ENCODE results near the gene TMEM250. TPM values are rescaled to one million over a fixed set of nuclear protein-coding genes. Genes with fewer than 3 reads are reported as not detected.

TMEM250 gene
- total RNA-seq, 2 experiments from 2014 or later = 6.5 to 7.9 TPM

GRCh38 chr9:136081113-136081825 is 37.4 kb downstream of the TMEM250 start:
- Mint-ChIP-seq H3K4me1 (ENCODE audit: low read depth) (peaks cover 6% of the 10 kb centered on the region), H3K36me3 (ENCODE audit: low read depth) (no peaks in the 10 kb centered on the region), H3K9me3 (no peaks in the 10 kb centered on the region), H3K27ac (no peak overlapping the region), H3K4me3 (no peak overlapping the region), H3K27me3 (no peaks in the 10 kb centered on the region)
- Histone ChIP-seq H3K27ac (ENCODE audit: low read depth in 1 of 2, low read length in 2 of 2) (no peak overlapping the region), H3K4me1 (ENCODE audit: insufficient read depth, low read length) (peaks cover 24% of the 10 kb centered on the region), H3K9me3 (ENCODE audit: control insufficient read depth in 1 of 2, insufficient read depth in 1 of 2, low read length in 2 of 2) (no peaks in the 10 kb centered on the region), H3K4me3 (ENCODE audit: low read length) (no peak overlapping the region), H3K27me3 (ENCODE audit: control insufficient read depth in 1 of 2, insufficient read depth in 2 of 2, low read length in 2 of 2) (no peaks in the 10 kb centered on the region), H3K36me3 (ENCODE audit: insufficient read depth, low read length) (no peaks in the 10 kb centered on the region)
- intact Hi-C loops (cut with DNase I, micrococcal nuclease) = no loop called here
- TF ChIP-seq CTCF (IDR thresholded peaks at IDR 0.05) = no peak
- ChIA-PET CTCF (no interaction called here), POLR2A (no interaction called here)
- ATAC-seq (ENCODE audit: poor library complexity) (no peak), DNase-seq (no peak)

GRCh38 chr9:136080716-136081112 is 38.0 kb downstream of the TMEM250 start:
- intact Hi-C loops (cut with DNase I, micrococcal nuclease) = no loop called here
- Histone ChIP-seq H3K4me1 (ENCODE audit: insufficient read depth, low read length) (peaks cover 29% of the 10 kb centered on the region), H3K36me3 (ENCODE audit: insufficient read depth, low read length) (no peaks in the 10 kb centered on the region), H3K27ac (ENCODE audit: low read depth in 1 of 2, low read length in 2 of 2) (no peak overlapping the region), H3K27me3 (ENCODE audit: control insufficient read depth in 1 of 2, insufficient read depth in 2 of 2, low read length in 2 of 2) (no peaks in the 10 kb centered on the region), H3K9me3 (ENCODE audit: control insufficient read depth in 1 of 2, insufficient read depth in 1 of 2, low read length in 2 of 2) (no peaks in the 10 kb centered on the region), H3K4me3 (ENCODE audit: low read length) (no peak overlapping the region)
- Mint-ChIP-seq H3K4me3 (no peak overlapping the region), H3K27me3 (no peaks in the 10 kb centered on the region), H3K4me1 (ENCODE audit: low read depth) (peaks cover 12% of the 10 kb centered on the region), H3K9me3 (no peaks in the 10 kb centered on the region), H3K27ac (no peak overlapping the region), H3K36me3 (ENCODE audit: low read depth) (no peaks in the 10 kb centered on the region)
- ChIA-PET CTCF (no interaction called here), POLR2A (no interaction called here)
- DNase-seq (no peak), ATAC-seq (ENCODE audit: poor library complexity) (no peak)
- TF ChIP-seq CTCF (IDR thresholded peaks at IDR 0.05) = no peak

- no peak overlapping the region for H3K27ac ChIP-seq (ENCODE audit: low read depth in 1 of 2, low read length in 2 of 2)
- peaks cover under 1% of the 10 kb centered on the region for H3K36me3 ChIP-seq (ENCODE audit: insufficient read depth, low read length)
- H3K9me3 ChIP-seq (ENCODE audit: control insufficient read depth in 1 of 2, insufficient read depth in 1 of 2, low read length in 2 of 2) = no peaks in the 10 kb centered on the region
- peaks cover 35% of the 10 kb centered on the region for H3K4me1 ChIP-seq (ENCODE audit: insufficient read depth, low read length)
- H3K27ac Mint-ChIP-seq = no peak overlapping the region
- H3K4me3 ChIP-seq (ENCODE audit: low read length) = no peak overlapping the region
- H3K9me3 Mint-ChIP-seq = no peaks in the 10 kb centered on the region
- no peaks in the 10 kb centered on the region for H3K36me3 Mint-ChIP-seq (ENCODE audit: low read depth)
- intact Hi-C loops (cut with DNase I, micrococcal nuclease) = no loop called here
- DNase-seq (no peak), ATAC-seq (ENCODE audit: poor library complexity) (no peak)
- POLR2A ChIA-PET = no interaction called here
- H3K27me3 ChIP-seq (ENCODE audit: control insufficient read depth in 1 of 2, insufficient read depth in 2 of 2, low read length in 2 of 2) = no peaks in the 10 kb centered on the region
- peaks cover 12% of the 10 kb centered on the region for H3K4me1 Mint-ChIP-seq (ENCODE audit: low read depth)
- H3K4me3 Mint-ChIP-seq = no peak overlapping the region
- no peaks in the 10 kb centered on the region for H3K27me3 Mint-ChIP-seq
- CTCF ChIA-PET = no interaction called here
- no peak for TF ChIP-seq CTCF (IDR thresholded peaks at IDR 0.05)
Observed at GRCh38 chr9:136079916-136080246, 38.8 kb downstream of the TMEM250 start.

Measured in CD4-positive, alpha-beta T cell (primary cell).